CD14-positive monocyte (primary cell): ENCODE data around the gene COL4A1. TPM values are rescaled to one million over a fixed set of nuclear protein-coding genes. Genes with fewer than 3 reads are reported as not detected.

Source experiments
- DNase-seq, 3 donors: peaks; one replicate each; pipeline ENCODE4 v3.0.0-alpha.2; 2011 to 2022
- H2AFZ ChIP-seq: 2 replicates; pipeline ENCODE4 v1.6.0; 2012; ENCODE audit warnings: mild to moderate bottlenecking, low read depth, low read length, inconsistent platforms; ENCODE audit not compliant: insufficient read depth, poor library complexity, severe bottlenecking
- H3K27ac ChIP-seq, 2 donors: 1 replicate in 1 of 2; 2 replicates in 1 of 2; pipeline ENCODE4 v1.5.1; 2012 to 2013; ENCODE audit warnings: low read length in 2 of 2, control low read depth in 1 of 2, inconsistent platforms in 1 of 2, low read depth in 1 of 2, mild to moderate bottlenecking in 1 of 2
- H3K27me3 ChIP-seq, 2 donors: one replicate each; pipeline versions ENCODE4 v1.6.0 to v1.6.1; 2011 to 2013; ENCODE audit warnings: low read length in 2 of 2; ENCODE audit not compliant: control insufficient read depth in 2 of 2, insufficient read depth in 2 of 2
- H3K36me3 ChIP-seq, 2 donors: replicated peaks in 1 of 2; 1 replicate in 1 of 2; 2 replicates in 1 of 2; pipeline versions ENCODE4 v1.5.1 to v1.6.1; 2012 to 2013; ENCODE audit warnings: low read length in 2 of 2, control low read depth in 1 of 2, inconsistent platforms in 1 of 2, mild to moderate bottlenecking in 1 of 2; ENCODE audit not compliant: insufficient read depth in 2 of 2, control insufficient read depth in 1 of 2
- H3K4me1 ChIP-seq, 2 donors: 1 replicate in 1 of 2; 2 replicates in 1 of 2; pipeline versions ENCODE4 v1.5.1 to v1.6.1; 2012 to 2013; ENCODE audit warnings: low read length in 2 of 2, control low read depth in 1 of 2, inconsistent platforms in 1 of 2, mild to moderate bottlenecking in 1 of 2, moderate library complexity in 1 of 2; ENCODE audit not compliant: insufficient read depth in 2 of 2, control insufficient read depth in 1 of 2
- H3K4me2 ChIP-seq: replicated peaks from 2 replicates; pipeline ENCODE3; 2012; ENCODE audit warnings: low read length, moderate library complexity, mild to moderate bottlenecking; ENCODE audit not compliant: poor library complexity, severe bottlenecking; ENCODE audit errors: extremely low read depth
- H3K4me3 ChIP-seq, 3 experiments: fragments of 200-600 bp in 1 of 3; sonication (generic) in 1 of 3; replicated peaks in 1 of 3; 1 replicate in 2 of 3; 2 replicates in 1 of 3; pipeline ENCODE4 v1.5.1; 2011 to 2013; ENCODE audit warnings: low read length in 3 of 3, mild to moderate bottlenecking in 3 of 3, control low read depth in 2 of 3, low read depth in 2 of 3, inconsistent platforms in 1 of 3, moderate library complexity in 1 of 3
- H3K79me2 ChIP-seq: 2 replicates; pipeline ENCODE4 v1.6.0; 2012; ENCODE audit warnings: mild to moderate bottlenecking, control low read depth, inconsistent platforms, low read length, moderate library complexity; ENCODE audit not compliant: insufficient read depth
- H3K9ac ChIP-seq: 2 replicates; pipeline ENCODE4 v1.6.0; 2017; ENCODE audit warnings: low read length, mild to moderate bottlenecking; ENCODE audit not compliant: insufficient read depth, poor library complexity, severe bottlenecking
- H3K9me3 ChIP-seq, 2 donors: replicated peaks in 1 of 2; 1 replicate in 1 of 2; 2 replicates in 1 of 2; pipeline versions ENCODE4 v1.5.1 to v1.6.1; 2012 to 2013; ENCODE audit warnings: low read length in 2 of 2, control low read depth in 1 of 2; ENCODE audit not compliant: control insufficient read depth in 1 of 2, insufficient read depth in 1 of 2
- H4K20me1 ChIP-seq: 2 replicates; pipeline ENCODE4 v1.6.0; 2012; ENCODE audit warnings: mild to moderate bottlenecking, low read length, control low read depth, moderate library complexity; ENCODE audit not compliant: insufficient read depth
- H3K27ac Mint-ChIP-seq, 7 donors: one replicate each; pipeline ENCODE4 v1.8.0; 2020; ENCODE audit warnings: mild to moderate bottlenecking in 7 of 7, mixed read lengths in 7 of 7, moderate library complexity in 6 of 7, inconsistent platforms in 2 of 7
- H3K27me3 Mint-ChIP-seq, 3 donors: one replicate each; pipeline ENCODE4 v1.8.0; 2021 to 2022; ENCODE audit warnings: low read depth in 3 of 3, mild to moderate bottlenecking in 3 of 3, mixed read lengths in 3 of 3, moderate library complexity in 3 of 3, inconsistent platforms in 1 of 3
- H3K36me3 Mint-ChIP-seq, 2 donors: one replicate each; pipeline ENCODE4 v1.8.0; 2020; ENCODE audit warnings: mixed read lengths in 2 of 2, inconsistent platforms in 1 of 2, mild to moderate bottlenecking in 1 of 2
- H3K4me1 Mint-ChIP-seq: one replicate; pipeline ENCODE4 v1.8.0; 2020; ENCODE audit warnings: mild to moderate bottlenecking, mixed read lengths
- H3K4me3 Mint-ChIP-seq, 2 donors: one replicate each; pipeline ENCODE4 v1.8.0; 2020; ENCODE audit warnings: mild to moderate bottlenecking in 2 of 2, mixed read lengths in 2 of 2, moderate library complexity in 1 of 2
- H3K9me3 Mint-ChIP-seq, 7 donors: one replicate each; pipeline ENCODE4 v1.8.0; 2020 to 2022; ENCODE audit warnings: mixed read lengths in 7 of 7, mild to moderate bottlenecking in 6 of 7, moderate library complexity in 6 of 7, inconsistent platforms in 2 of 7
- CTCF ChIP-seq: fragments of 200-600 bp; IDR thresholded peaks from one replicate; pipeline ENCODE4 v1.8.0; 2022; ENCODE audit warnings: antibody characterized with exemption, mild to moderate bottlenecking
- WGBS: methylation state at CpG from one replicate; pipeline ENCODE4 v1.1.5; 2013; ENCODE audit warnings: missing lambda C conversion rate; ENCODE audit not compliant: insufficient coverage; 5-methylcytosine and 5-hydroxymethylcytosine counted together
- intact Hi-C, 2 donors: fragments of 100-400 bp; cut with micrococcal nuclease; formaldehyde crosslinking; loops; one replicate each; pipeline versions ENCODE4 v1.15.0 to v1.15.1; 2023
- polyA plus RNA-seq, 3 donors: library from polyadenylated mRNA; depleted of rRNA in 1 of 3; unstranded in 2 of 3; stranded (reverse) in 1 of 3; fragments of 300-500 nt in 2 of 3; fragments of >200 nt in 1 of 3; fragmentation: Illumina TruSeq in 2 of 3; gene quantifications; 1 replicate in 2 of 3; 2 replicates in 1 of 3; pipeline ENCODE4 v1.2.3, GENCODE V29; 2012 to 2021

The COL4A1 gene
- polyA plus RNA-seq, 3 donors, result 0.16 to 0.25 TPM; not detected in 1

- Histone ChIP-seq H3K36me3 (no peaks in the 10 kb centered on the region), H3K27me3 (no peaks in the 10 kb centered on the region), H3K79me2 (no peaks in the 10 kb centered on the region), H3K4me2 (no peak overlapping the region), H3K4me3 (no peak overlapping the region), H3K27ac (no peak overlapping the region), H4K20me1 (no peaks in the 10 kb centered on the region), H3K4me1 (peaks cover 49 to 59% of the 10 kb centered on the region in 2 donors), H3K9ac (no peak overlapping the region), H2AFZ (no peak overlapping the region), H3K9me3 (peaks cover 3 to 5% of the 10 kb centered on the region in 2 donors)
- H3K27me3 Mint-ChIP-seq, result peaks cover 0 to under 1% (median 0%) of the 10 kb centered on the region in 3 donors
- no peak overlapping the region for H3K4me3 Mint-ChIP-seq
- H3K9me3 Mint-ChIP-seq, result peaks cover 5 to 16% (median 8%) of the 10 kb centered on the region in 7 donors
- H3K4me1 Mint-ChIP-seq, result peaks cover 41% of the 10 kb centered on the region
- 80% methylated on average over 1 of the region's 2 CpGs for WGBS
- no peak for TF ChIP-seq CTCF
- H3K36me3 Mint-ChIP-seq, result peaks cover 0 to 2% of the 10 kb centered on the region in 2 donors
- intact Hi-C loops, result loop anchor here in 1 of 2 donors (2.0 kb wide), 1 partner anchor 19 kb away; no protein-coding TSS in a partner anchor
- peak in 2 of 3 donors; percentile 41 to 53 for DNase-seq
- peak overlapping the region in 2 of 7 donors; percentile 49 to 58 for H3K27ac Mint-ChIP-seq
Observed at GRCh38 chr13:110158226-110158625, 148.7 kb downstream of the COL4A1 start.

- Histone ChIP-seq H3K4me3 (no peak overlapping the region), H3K9me3 (peaks cover 3 to 5% of the 10 kb centered on the region in 2 donors), H4K20me1 (no peaks in the 10 kb centered on the region), H3K4me2 (no peak overlapping the region), H3K79me2 (no peaks in the 10 kb centered on the region), H3K27me3 (no peaks in the 10 kb centered on the region), H3K36me3 (no peaks in the 10 kb centered on the region), H3K4me1 (peaks cover 44 to 54% of the 10 kb centered on the region in 2 donors), H3K9ac (no peak overlapping the region), H2AFZ (no peak overlapping the region), H3K27ac (no peak overlapping the region)
- Mint-ChIP-seq H3K9me3 (peaks cover 5 to 16% (median 8%) of the 10 kb centered on the region in 7 donors), H3K36me3 (peaks cover 0 to 2% of the 10 kb centered on the region in 2 donors), H3K4me1 (peaks cover 36% of the 10 kb centered on the region), H3K27me3 (no peaks in the 10 kb centered on the region), H3K4me3 (no peak overlapping the region), H3K27ac (no peak overlapping the region)
- no peak for DNase-seq
- TF ChIP-seq CTCF, result no peak
- intact Hi-C loops, result loop anchor here in 1 of 2 donors (2.0 kb wide), 1 partner anchor 19 kb away; no protein-coding TSS in a partner anchor
- WGBS, result no CpG with 5 or more reads among the region's 1 CpG
Observed at GRCh38 chr13:110157718-110158117, 149.2 kb downstream of the COL4A1 start.
